Endothelial cell of umbilical vein (primary cell): ENCODE data around the gene WDR37. TPM values are rescaled to one million over a fixed set of nuclear protein-coding genes. Genes with fewer than 3 reads are reported as not detected.

ENCODE experiments used
- BruUV-seq: library from RNA; stranded (reverse); fragments of 400-500 nt; replicated peaks from 2 replicates; lab custom pipeline; 2021; lab: Mats Ljungman, UMichigan
- CTCF ChIA-PET: fragments of 300-600, 350-600 bp; sonication (Branson Sonifier 250); formaldehyde crosslinking; loops from one replicate; lab custom pipeline; 2021; ENCODE audit warnings: antibody characterized with exemption, inconsistent platforms; lab: Charles Lee
- POLR2A ChIA-PET: fragments of 300-600, 350-600 bp; sonication (Branson Sonifier 250); formaldehyde crosslinking; loops from one replicate; lab custom pipeline; 2021; ENCODE audit warnings: antibody characterized with exemption, inconsistent platforms; lab: Charles Lee
- DNase-seq: peaks from one replicate; pipeline ENCODE4 v3.0.0-alpha.2; 2011; ENCODE audit warnings: low read depth, low spot score
- FAIRE-seq: peaks from 2 replicates; lab custom pipeline; 2011; peaks lifted over from hg19 to GRCh38; lab: Jason Lieb, UNC
- H2AFZ ChIP-seq: 2 replicates; pipeline ENCODE4 v1.6.0; 2012; ENCODE audit warnings: low read depth, low read length, control low read depth, inconsistent platforms
- H3K27ac ChIP-seq: 2 replicates; pipeline ENCODE4 v1.5.1; 2011; ENCODE audit warnings: low read depth, mild to moderate bottlenecking, control low read depth, low read length, moderate library complexity; ENCODE audit not compliant: insufficient read depth
- H3K27me3 ChIP-seq, 2 experiments: 2 replicates each; pipeline versions ENCODE4 v1.6.0 to v1.6.1; 2011; ENCODE audit warnings: low read length in 2 of 2, mixed read lengths in 1 of 2; ENCODE audit not compliant: control insufficient read depth in 2 of 2, insufficient read depth in 2 of 2
- H3K36me3 ChIP-seq, 2 experiments: 2 replicates in 1 of 2; 3 replicates in 1 of 2; pipeline ENCODE4 v1.5.1; 2011; ENCODE audit warnings: low read length in 2 of 2, mild to moderate bottlenecking in 1 of 2, moderate library complexity in 1 of 2; ENCODE audit not compliant: control insufficient read depth in 2 of 2, insufficient read depth in 2 of 2; ENCODE audit errors: extremely low read depth in 1 of 2
- H3K4me1 ChIP-seq: 3 replicates; pipeline ENCODE4 v1.5.1; 2011; ENCODE audit warnings: mild to moderate bottlenecking, low read length; ENCODE audit not compliant: control insufficient read depth, insufficient read depth; ENCODE audit errors: extremely low read depth
- H3K4me2 ChIP-seq: 2 replicates; pipeline ENCODE4 v1.6.1; 2011; ENCODE audit warnings: low read length, control low read depth, mixed read lengths; ENCODE audit not compliant: insufficient read depth
- H3K4me3 ChIP-seq, 3 experiments: fragments of 200-600 bp in 1 of 3; sonication (generic), shearing (Covaris generic) in 1 of 3; replicated peaks in 1 of 3; 2 replicates each; pipeline ENCODE4 v1.5.1; 2011 to 2016; ENCODE audit warnings: control low read depth in 3 of 3, low read length in 3 of 3, mild to moderate bottlenecking in 2 of 3, inconsistent platforms in 1 of 3, low read depth in 1 of 3, moderate library complexity in 1 of 3; ENCODE audit not compliant: insufficient read depth in 1 of 3
- H3K79me2 ChIP-seq: 2 replicates; pipeline ENCODE4 v1.6.0; 2012; ENCODE audit warnings: low read length, inconsistent platforms; ENCODE audit not compliant: control insufficient read depth, insufficient read depth
- H3K9ac ChIP-seq: replicated peaks from 2 replicates; pipeline ENCODE3; 2011; ENCODE audit warnings: low read length, control low read depth; ENCODE audit not compliant: insufficient read depth; ENCODE audit errors: extremely low read depth
- H3K9me1 ChIP-seq: replicated peaks from 3 replicates; pipeline ENCODE4 v1.6.0; 2011; ENCODE audit warnings: mild to moderate bottlenecking, low read length; ENCODE audit not compliant: control insufficient read depth, insufficient read depth; ENCODE audit errors: extremely low read depth
- H3K9me3 ChIP-seq: replicated peaks from 2 replicates; pipeline ENCODE4 v1.5.1; 2012; ENCODE audit warnings: low read length, inconsistent platforms; ENCODE audit not compliant: control insufficient read depth, insufficient read depth
- H4K20me1 ChIP-seq: replicated peaks from 2 replicates; pipeline ENCODE3; 2011; ENCODE audit warnings: mild to moderate bottlenecking, low read length; ENCODE audit not compliant: control insufficient read depth, insufficient read depth; ENCODE audit errors: extremely low read depth
- CTCF ChIP-seq, 2 donors: IDR thresholded peaks; 1 replicate in 1 of 2; 2 replicates in 1 of 2; pipeline ENCODE4 v1.5.1; 2011; ENCODE audit warnings: low read length in 2 of 2, mild to moderate bottlenecking in 2 of 2, moderate library complexity in 2 of 2, control low read depth in 1 of 2, inconsistent platforms in 1 of 2, low read depth in 1 of 2; ENCODE audit not compliant: insufficient read depth in 1 of 2; ENCODE audit errors: extremely low read depth in 1 of 2
- EZH2 ChIP-seq: IDR thresholded peaks from 2 replicates; pipeline ENCODE4 v1.6.1; 2012; ENCODE audit warnings: borderline replicate concordance, low read depth, mild to moderate bottlenecking, moderate library complexity, low read length, inconsistent platforms; ENCODE audit not compliant: severe bottlenecking
- GATA2 ChIP-seq: IDR thresholded peaks from 2 replicates; pipeline ENCODE4 v1.7.0; 2011; ENCODE audit warnings: low read depth, mild to moderate bottlenecking, moderate library complexity, mixed read lengths, low read length; ENCODE audit not compliant: insufficient read length, insufficient read depth
- JUN ChIP-seq: IDR thresholded peaks from 2 replicates; pipeline ENCODE4 v1.6.1; 2011; ENCODE audit warnings: borderline replicate concordance, low read depth; ENCODE audit not compliant: insufficient read length, insufficient read depth
- MYC ChIP-seq: IDR thresholded peaks from one replicate; pipeline ENCODE4 v1.6.1; 2011; ENCODE audit warnings: mild to moderate bottlenecking, low read depth, low read length
- POLR2A ChIP-seq: IDR thresholded peaks from 2 replicates; pipeline ENCODE4 v1.6.1; 2012; ENCODE audit warnings: low read depth, mild to moderate bottlenecking, control low read depth, low read length
- POLR2AphosphoS5 ChIP-seq: IDR thresholded peaks from 2 replicates; pipeline ENCODE4 v1.6.1; 2012; ENCODE audit warnings: low read depth, mild to moderate bottlenecking, control low read depth, low read length, moderate library complexity; ENCODE audit not compliant: insufficient read depth
- dilution Hi-C: fragments of 300-500 bp; cut with MboI; formaldehyde crosslinking; loops from one replicate; pipeline ENCODE4 v1.15.0; 2019; ENCODE audit warnings: low sequenced_read_pairs; ENCODE audit not compliant: extremely low pct_ligation_motif_present
- intact Hi-C: fragments of 100-400 bp; cut with micrococcal nuclease; formaldehyde crosslinking; loops from one replicate; pipeline ENCODE4 v1.10.0; 2022
- polyA plus RNA-seq, 4 experiments: library from polyadenylated mRNA; depleted of rRNA in 3 of 4; stranded (reverse) in 3 of 4; unstranded in 1 of 4; fragments of >200 nt; gene quantifications; 2 replicates each; pipeline versions ENCODE4 v1.2.1 to v1.2.3, GENCODE V29; 2011 to 2012; ENCODE audit warnings: missing spikeins in 1 of 4
- total RNA-seq: library from RNA; stranded (reverse); gene quantifications from 2 replicates; pipeline ENCODE4 v1.2.3, GENCODE V29; 2021

The WDR37 gene
- total and polyA plus RNA-seq, 2 donors (not counting 3 experiments of a cell fraction or from before 2014, with no cell fraction given): 21.7 to 25.5 TPM

GRCh38 chr10:1156921-1157614, 100.9 kb downstream of the WDR37 start:
- no peak overlapping the region for H3K27ac ChIP-seq
- intact Hi-C loops: no loop called here
- H3K27me3 ChIP-seq: no peaks in the 10 kb centered on the region
- no peaks in the 10 kb centered on the region for H3K36me3 ChIP-seq
- H3K9me3 ChIP-seq: no peaks in the 10 kb centered on the region
- ChIA-PET POLR2A (no interaction called here), CTCF (no interaction called here)
- dilution Hi-C loops: no loop called here
- no peaks in the 10 kb centered on the region for H3K79me2 ChIP-seq
- H2AFZ ChIP-seq: no peak overlapping the region
- H3K4me2 ChIP-seq: no peak overlapping the region
- TF ChIP-seq EZH2 (no peak), GATA2 (no peak), JUN (no peak), POLR2A (no peak), CTCF (IDR thresholded peaks at IDR 0.05; ENCODE audit: extremely low read depth in 1 of 2, insufficient read depth in 1 of 2, low read depth in 1 of 2, low read length in 2 of 2) (no peak), MYC (no peak), POLR2AphosphoS5 (no peak)
- no peak overlapping the region for H3K9ac ChIP-seq
- BruUV-seq: no TSS peak
- no peaks in the 10 kb centered on the region for H3K9me1 ChIP-seq
- H3K4me3 ChIP-seq: no peak overlapping the region
- no peak for DNase-seq
- H4K20me1 ChIP-seq: no peaks in the 10 kb centered on the region
- H3K4me1 ChIP-seq: no peaks in the 10 kb centered on the region
- FAIRE-seq: no peak
